Stomach (tissue), 9 donors: ENCODE measurements around the gene IL17REL. TPM values are rescaled to one million over a fixed set of nuclear protein-coding genes. Genes with fewer than 3 reads are reported as not detected.
A peak's percentile ranks its signal among the peaks of the same experiment; 100 is the strongest.

Source experiments
- DNase-seq, 2 donors: peaks; one replicate each; pipeline versions ENCODE4 v3.0.0 to v3.0.0-alpha.2; 2013 to 2019
- H3K27ac ChIP-seq, 5 donors: fragments of 200-600 bp in 4 of 5; sonication (generic) in 4 of 5; one replicate each; pipeline ENCODE4 v1.5.1; 2013 to 2019; ENCODE audit warnings: mild to moderate bottlenecking in 1 of 5, moderate library complexity in 1 of 5
- H3K27me3 ChIP-seq, 3 donors: fragments of 200-600 bp; sonication (generic); one replicate each; pipeline ENCODE4 v1.5.1; 2017 to 2019; ENCODE audit warnings: mixed run types in 1 of 3
- H3K36me3 ChIP-seq, 4 donors: fragments of 200-600 bp; sonication (generic); 1 replicate in 3 of 4; 2 replicates in 1 of 4; pipeline ENCODE4 v1.5.1; 2016 to 2019
- H3K4me1 ChIP-seq, 4 donors: fragments of 200-600 bp; sonication (generic); one replicate each; pipeline ENCODE4 v1.5.1; 2016 to 2019
- H3K4me3 ChIP-seq, 4 donors: fragments of 200-600 bp; sonication (generic) in 3 of 4; one replicate each; pipeline ENCODE4 v1.5.1; 2016 to 2019; ENCODE audit warnings: mild to moderate bottlenecking in 1 of 4
- H3K9me3 ChIP-seq, 4 donors: fragments of 200-600 bp; sonication (generic); one replicate each; pipeline ENCODE4 v1.5.1; 2016 to 2019
- CTCF ChIP-seq, 7 experiments: fragments of 450-650 bp in 4 of 7; fragments of 200-600 bp in 3 of 7; sonication (generic) in 3 of 7; IDR thresholded peaks; one replicate each; pipeline ENCODE4 v1.5.1; 2016 to 2019; ENCODE audit warnings: antibody characterized with exemption in 7 of 7, control low read depth in 2 of 7, mild to moderate bottlenecking in 1 of 7
- EP300 ChIP-seq: sonication (generic); formaldehyde crosslinking; IDR thresholded peaks from one replicate; pipeline ENCODE4 v1.6.1; 2017; ENCODE audit warnings: antibody characterized with exemption
- POLR2A ChIP-seq, 4 donors: fragments of 450-650 bp; IDR thresholded peaks; one replicate each; pipeline ENCODE4 v1.6.1; 2016; ENCODE audit warnings: antibody characterized with exemption in 4 of 4, control low read depth in 2 of 4, mild to moderate bottlenecking in 1 of 4, moderate library complexity in 1 of 4
- POLR2AphosphoS5 ChIP-seq, 3 donors: sonication (generic); formaldehyde crosslinking; IDR thresholded peaks; one replicate each; pipeline ENCODE4 v1.6.1; 2016; ENCODE audit warnings: antibody characterized with exemption in 3 of 3
- WGBS, 5 donors: extraction: QIAGEN DNeasy Blood & Tissue Kit in 3 of 5; methylation state at CpG; one replicate each; pipeline versions ENCODE4 v1.1.5 to v1.1.7; 2013 to 2018; 5-methylcytosine and 5-hydroxymethylcytosine counted together
- intact Hi-C: fragments of 100-400 bp; cut with DNase I; formaldehyde crosslinking; loops from one replicate; pipeline ENCODE4 v1.15.1; 2023; ENCODE audit warnings: low total_unique reads
- polyA plus RNA-seq, 3 donors: library from polyadenylated mRNA; stranded (reverse); fragments of 200-250 nt; gene quantifications; one replicate each; pipeline ENCODE4 v1.2.3, GENCODE V29; 2013
- total RNA-seq, 5 donors: library from RNA; depleted of rRNA; stranded (reverse); fragments of >200 nt; gene quantifications; one replicate each; pipeline versions ENCODE4 v1.1.0 to v1.2.3, GENCODE V29; 2014 to 2016
- donor health status: healthy with polysubstance abuse.
- donor health status: Bipolar disorder and iron deficiency.
- donor health status: healthy.

The IL17REL gene
- total and polyA plus RNA-seq, 8 donors, result 0.03 to 1.2 (median 0.89) TPM; not detected in 4

GRCh38 chr22:50001388-50002231, 11.0 kb downstream of the IL17REL start:
- H3K9me3 ChIP-seq, result no peaks in the 10 kb centered on the region
- peak overlapping the region; percentile 3 to 29 (median 11) for H3K27ac ChIP-seq
- DNase-seq, result peak in 1 of 2 donors; percentile 26
- peaks cover 0 to 45% (median 13%) of the 10 kb centered on the region in 3 donors for H3K27me3 ChIP-seq
- no peak overlapping the region for H3K4me3 ChIP-seq
- H3K4me1 ChIP-seq, result peaks cover 14 to 44% (median 36%) of the 10 kb centered on the region in 4 donors
- intact Hi-C loops, result no loop called here
- H3K36me3 ChIP-seq, result no peaks in the 10 kb centered on the region
- WGBS, 5 donors, result 58 to 70% (median 65%) methylated on average over 12 to 16 of the region's 16 CpGs
- TF ChIP-seq CTCF (IDR thresholded peaks at IDR 0.05), result no peak
- TF ChIP-seq EP300, result no peak
- TF ChIP-seq POLR2A (IDR thresholded peaks at IDR 0.05), result no peak

GRCh38 chr22:50000587-50001387, 11.8 kb downstream of the IL17REL start:
- peak in 1 of 2 donors; percentile 21 for DNase-seq
- Histone ChIP-seq H3K4me1 (peaks cover 16 to 50% (median 35%) of the 10 kb centered on the region in 4 donors), H3K27me3 (peaks cover 0 to 45% (median 13%) of the 10 kb centered on the region in 3 donors), H3K36me3 (no peaks in the 10 kb centered on the region), H3K4me3 (no peak overlapping the region), H3K27ac (peak overlapping the region in 1 of 5 donors; percentile 11), H3K9me3 (no peaks in the 10 kb centered on the region)
- WGBS, 5 donors, result 87 to 92% (median 90%) methylated on average over 24 to 32 of the region's 32 CpGs
- intact Hi-C loops, result no loop called here
- TF ChIP-seq EP300, result no peak
- no peak for TF ChIP-seq CTCF (IDR thresholded peaks at IDR 0.05)
- TF ChIP-seq POLR2AphosphoS5 (IDR thresholded peaks at IDR 0.05), result no peak
- no peak for TF ChIP-seq POLR2A (IDR thresholded peaks at IDR 0.05)

GRCh38 chr22:49999946-50000586, 12.5 kb downstream of the IL17REL start:
- H3K4me1 ChIP-seq, result peaks cover 16 to 53% (median 34%) of the 10 kb centered on the region in 4 donors
- DNase-seq, result peak in 1 of 2 donors; percentile 11
- TF ChIP-seq EP300, result no peak
- no peak for TF ChIP-seq POLR2AphosphoS5 (IDR thresholded peaks at IDR 0.05)
- no peak for TF ChIP-seq POLR2A (IDR thresholded peaks at IDR 0.05)
- TF ChIP-seq CTCF (IDR thresholded peaks at IDR 0.05), result no peak
- H3K27ac ChIP-seq, result peak overlapping the region in 2 of 5 donors; percentile 42 to 54
- intact Hi-C loops, result no loop called here
- H3K27me3 ChIP-seq, result peaks cover 0 to 45% (median 13%) of the 10 kb centered on the region in 3 donors
- no peaks in the 10 kb centered on the region for H3K9me3 ChIP-seq
- H3K36me3 ChIP-seq, result no peaks in the 10 kb centered on the region
- H3K4me3 ChIP-seq, result peak overlapping the region; percentile 31 to 39 (median 34)
- 33 to 53% (median 47%) methylated on average over 14 to 41 of the region's 41 CpGs for WGBS, 5 donors
